K562 (cell line): Measurements from ENCODE around the gene UBE2N. TPM values are rescaled to one million over a fixed set of nuclear protein-coding genes. Genes with fewer than 3 reads are reported as not detected.

Source experiments
- DIDO1 ChIP-seq: fragments of 450-650 bp; IDR thresholded peaks from 2 replicates; pipeline ENCODE4 v1.6.1; 2016; ENCODE audit warnings: low read depth, missing biosample characterization, missing genetic modification characterization
- KDM1A ChIP-seq, 2 experiments: fragments of 450-650 bp; IDR thresholded peaks; 2 replicates each; pipeline ENCODE4 v1.6.1; 2016; ENCODE audit warnings: mild to moderate bottlenecking in 2 of 2
- MTA1 ChIP-seq: fragments of 450-650 bp; IDR thresholded peaks from 2 replicates; pipeline ENCODE4 v1.6.1; 2017; ENCODE audit warnings: borderline replicate concordance
- POLR2AphosphoS5 ChIP-seq: IDR thresholded peaks from 2 replicates; pipeline ENCODE4 v1.6.1; 2011; ENCODE audit warnings: mild to moderate bottlenecking, low read depth, low read length, moderate library complexity; ENCODE audit not compliant: control insufficient read depth, insufficient read depth
- POLR2B ChIP-seq: fragments of 450-650 bp; IDR thresholded peaks from 2 replicates; pipeline ENCODE4 v1.6.1; 2018; ENCODE audit warnings: low read depth; ENCODE audit not compliant: partially characterized antibody
- POLR2H ChIP-seq: IDR thresholded peaks from 2 replicates; pipeline ENCODE4 v1.6.1; 2016; ENCODE audit warnings: missing genetic modification characterization, low read depth, mild to moderate bottlenecking, control low read depth, missing compliant biosample characterization, moderate library complexity
- polyA plus RNA-seq, 8 experiments: library from polyadenylated mRNA; depleted of rRNA in 4 of 8; stranded (reverse) in 5 of 8; unstranded in 3 of 8; fragments of >200 nt; fragmentation: Nextera tagmentation in 2 of 8; fragmentation: Illumina TruSeq in 1 of 8; extraction: Ambion mirVana in 2 of 8; extraction: Trizol in 1 of 8; gene quantifications; 2 replicates each; pipeline versions ENCODE4 v1.2.1 to v1.2.3, GENCODE V29; 2011 to 2014; ENCODE audit warnings: inconsistent platforms in 1 of 8, missing spikeins in 1 of 8
- total RNA-seq, 7 experiments: library from RNA; depleted of rRNA in 6 of 7; stranded (reverse); fragments of >200 nt in 6 of 7; fragmentation: Illumina TruSeq in 2 of 7; extraction: Trizol in 2 of 7; gene quantifications; 2 replicates each; pipeline versions ENCODE4 v1.2.1 to v1.2.3, GENCODE V29; 2011 to 2021; ENCODE audit warnings: low replicate concordance in 1 of 7
- TF ChIP-seq, protein P1 (sequence below): fragments of 450-650 bp; IDR thresholded peaks from 2 replicates; pipeline ENCODE4 v1.7.1; 2018; ENCODE audit warnings: mild to moderate bottlenecking, low read depth; ENCODE audit not compliant: partially characterized antibody

The UBE2N gene
- total and polyA plus RNA-seq, 9 of the 15 experiments (the other 6 are each of a cell fraction or from before 2014, with no cell fraction given): 189 to 826 (median 260) TPM

DNA sequence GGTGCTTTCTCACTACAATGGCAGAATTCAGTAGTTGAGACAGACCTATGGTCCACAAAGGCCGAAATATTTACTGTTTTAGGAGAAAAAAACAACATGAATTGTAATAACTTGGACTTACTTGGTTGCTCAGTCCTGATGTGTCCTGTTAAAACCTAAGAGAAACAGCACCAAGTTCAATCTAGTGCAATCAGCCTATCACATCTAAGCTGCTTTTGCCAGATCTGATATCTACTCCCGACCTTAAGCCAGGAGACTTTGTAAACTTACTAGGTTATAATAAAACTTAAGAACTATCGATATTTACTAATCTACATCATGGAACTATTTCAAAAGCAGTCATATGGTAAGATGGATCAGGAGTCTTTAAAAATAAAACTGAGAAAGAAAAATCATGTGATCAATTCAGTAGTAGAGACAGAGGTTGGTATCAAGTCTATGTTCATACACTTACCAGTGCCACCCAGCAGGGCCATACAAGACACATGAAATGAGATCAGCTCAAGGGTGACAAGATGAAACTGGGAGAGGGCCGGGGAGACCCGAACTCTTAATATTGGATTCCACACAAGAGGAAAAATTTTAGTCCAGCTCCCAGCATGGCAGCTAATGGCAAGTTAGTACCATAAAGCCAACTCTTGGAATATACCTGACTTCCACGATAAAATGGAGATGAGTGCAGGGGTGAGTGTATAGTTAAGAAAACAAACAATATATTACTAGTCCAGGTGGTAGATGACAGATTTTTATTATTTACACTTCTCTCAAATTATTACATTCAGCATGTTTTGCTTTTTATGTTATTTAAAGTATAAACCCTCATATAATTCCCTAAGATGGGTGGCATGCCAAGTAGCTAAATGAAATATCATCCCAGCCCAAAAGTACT is 36.5 kb downstream of the UBE2N start (continued):
- TF ChIP-seq DIDO1 (tag): no peak
- peak; percentile 60 for TF ChIP-seq POLR2B
- TF ChIP-seq MTA1: no peak
- peak; percentile 60 for TF ChIP-seq POLR2H
- peak; percentile 65; the same call in 1 of the 2 replicates for TF ChIP-seq POLR2AphosphoS5
- TF ChIP-seq, protein P1, sequence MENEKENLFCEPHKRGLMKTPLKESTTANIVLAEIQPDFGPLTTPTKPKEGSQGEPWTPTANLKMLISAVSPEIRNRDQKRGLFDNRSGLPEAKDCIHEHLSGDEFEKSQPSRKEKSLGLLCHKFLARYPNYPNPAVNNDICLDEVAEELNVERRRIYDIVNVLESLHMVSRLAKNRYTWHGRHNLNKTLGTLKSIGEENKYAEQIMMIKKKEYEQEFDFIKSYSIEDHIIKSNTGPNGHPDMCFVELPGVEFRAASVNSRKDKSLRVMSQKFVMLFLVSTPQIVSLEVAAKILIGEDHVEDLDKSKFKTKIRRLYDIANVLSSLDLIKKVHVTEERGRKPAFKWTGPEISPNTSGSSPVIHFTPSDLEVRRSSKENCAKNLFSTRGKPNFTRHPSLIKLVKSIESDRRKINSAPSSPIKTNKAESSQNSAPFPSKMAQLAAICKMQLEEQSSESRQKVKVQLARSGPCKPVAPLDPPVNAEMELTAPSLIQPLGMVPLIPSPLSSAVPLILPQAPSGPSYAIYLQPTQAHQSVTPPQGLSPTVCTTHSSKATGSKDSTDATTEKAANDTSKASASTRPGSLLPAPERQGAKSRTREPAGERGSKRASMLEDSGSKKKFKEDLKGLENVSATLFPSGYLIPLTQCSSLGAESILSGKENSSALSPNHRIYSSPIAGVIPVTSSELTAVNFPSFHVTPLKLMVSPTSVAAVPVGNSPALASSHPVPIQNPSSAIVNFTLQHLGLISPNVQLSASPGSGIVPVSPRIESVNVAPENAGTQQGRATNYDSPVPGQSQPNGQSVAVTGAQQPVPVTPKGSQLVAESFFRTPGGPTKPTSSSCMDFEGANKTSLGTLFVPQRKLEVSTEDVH: peak; percentile 11
- no peak for TF ChIP-seq KDM1A (IDR thresholded peaks at IDR 0.05)
